ENCODE data around the gene TAF4B. TPM values are rescaled to one million over a fixed set of nuclear protein-coding genes. Genes with fewer than 3 reads are reported as not detected.

The TAF4B gene
- total RNA-seq, 1 donor from 2014 or later = 3.7 TPM

- no peaks in the 10 kb centered on the region for H3K4me1 ChIP-seq (ENCODE audit: control insufficient read depth in 3 of 3, insufficient read depth in 3 of 3, low read length in 3 of 3)
- H3K27ac ChIP-seq (ENCODE audit: low read depth, low read length) = no peak overlapping the region
- H3K36me3 ChIP-seq (ENCODE audit: control insufficient read depth in 3 of 3, insufficient read depth in 3 of 3, low read length in 3 of 3) = no peaks in the 10 kb centered on the region
- H3K9ac ChIP-seq (ENCODE audit: low read depth in 1 of 3, low read length in 3 of 3) = no peak overlapping the region
- H3K4me3 ChIP-seq (ENCODE audit: low read length in 3 of 3) = no peak overlapping the region
- H3K9me3 ChIP-seq (ENCODE audit: control insufficient read depth in 3 of 3, low read length in 3 of 3) = no peaks in the 10 kb centered on the region
- no peaks in the 10 kb centered on the region for H3K27me3 ChIP-seq (ENCODE audit: control insufficient read depth in 3 of 3, insufficient read depth in 3 of 3, low read length in 3 of 3)
These were observed 170.8 kb downstream of the TAF4B start for GRCh38 chr18:26397019-26397418.

- no peaks in the 10 kb centered on the region for H3K36me3 ChIP-seq (ENCODE audit: control insufficient read depth in 3 of 3, insufficient read depth in 3 of 3, low read length in 3 of 3)
- no peaks in the 10 kb centered on the region for H3K4me1 ChIP-seq (ENCODE audit: control insufficient read depth in 3 of 3, insufficient read depth in 3 of 3, low read length in 3 of 3)
- no peak overlapping the region for H3K9ac ChIP-seq (ENCODE audit: low read depth in 1 of 3, low read length in 3 of 3)
- H3K27ac ChIP-seq (ENCODE audit: low read depth, low read length) = no peak overlapping the region
- H3K27me3 ChIP-seq (ENCODE audit: control insufficient read depth in 3 of 3, insufficient read depth in 3 of 3, low read length in 3 of 3) = no peaks in the 10 kb centered on the region
- no peaks in the 10 kb centered on the region for H3K9me3 ChIP-seq (ENCODE audit: control insufficient read depth in 3 of 3, low read length in 3 of 3)
- no peak overlapping the region for H3K4me3 ChIP-seq (ENCODE audit: low read length in 3 of 3)
These were observed 177.2 kb downstream of the TAF4B start for GRCh38 chr18:26403491-26403890.

- Histone ChIP-seq H3K36me3 (ENCODE audit: control insufficient read depth in 3 of 3, insufficient read depth in 3 of 3, low read length in 3 of 3) (no peaks in the 10 kb centered on the region), H3K27ac (ENCODE audit: low read depth, low read length) (no peak overlapping the region), H3K27me3 (ENCODE audit: control insufficient read depth in 3 of 3, insufficient read depth in 3 of 3, low read length in 3 of 3) (no peaks in the 10 kb centered on the region), H3K4me3 (ENCODE audit: low read length in 3 of 3) (no peak overlapping the region), H3K9me3 (ENCODE audit: control insufficient read depth in 3 of 3, low read length in 3 of 3) (no peaks in the 10 kb centered on the region), H3K9ac (ENCODE audit: low read depth in 1 of 3, low read length in 3 of 3) (no peak overlapping the region), H3K4me1 (ENCODE audit: control insufficient read depth in 3 of 3, insufficient read depth in 3 of 3, low read length in 3 of 3) (no peaks in the 10 kb centered on the region)
These were observed 179.1 kb downstream of the TAF4B start for GRCh38 chr18:26405190-26405801.

- Histone ChIP-seq H3K4me1 (ENCODE audit: control insufficient read depth in 3 of 3, insufficient read depth in 3 of 3, low read length in 3 of 3) (no peaks in the 10 kb centered on the region), H3K27me3 (ENCODE audit: control insufficient read depth in 3 of 3, insufficient read depth in 3 of 3, low read length in 3 of 3) (no peaks in the 10 kb centered on the region), H3K36me3 (ENCODE audit: control insufficient read depth in 3 of 3, insufficient read depth in 3 of 3, low read length in 3 of 3) (no peaks in the 10 kb centered on the region), H3K9me3 (ENCODE audit: control insufficient read depth in 3 of 3, low read length in 3 of 3) (no peaks in the 10 kb centered on the region), H3K27ac (ENCODE audit: low read depth, low read length) (no peak overlapping the region), H3K4me3 (ENCODE audit: low read length in 3 of 3) (no peak overlapping the region), H3K9ac (ENCODE audit: low read depth in 1 of 3, low read length in 3 of 3) (no peak overlapping the region)
These were observed 180.1 kb downstream of the TAF4B start for GRCh38 chr18:26406324-26406723.

- no peak overlapping the region for H3K4me3 ChIP-seq (ENCODE audit: low read length in 3 of 3)
- H3K27ac ChIP-seq (ENCODE audit: low read depth, low read length) = no peak overlapping the region
- no peaks in the 10 kb centered on the region for H3K9me3 ChIP-seq (ENCODE audit: control insufficient read depth in 3 of 3, low read length in 3 of 3)
- no peaks in the 10 kb centered on the region for H3K27me3 ChIP-seq (ENCODE audit: control insufficient read depth in 3 of 3, insufficient read depth in 3 of 3, low read length in 3 of 3)
- no peaks in the 10 kb centered on the region for H3K36me3 ChIP-seq (ENCODE audit: control insufficient read depth in 3 of 3, insufficient read depth in 3 of 3, low read length in 3 of 3)
- no peak overlapping the region for H3K9ac ChIP-seq (ENCODE audit: low read depth in 1 of 3, low read length in 3 of 3)
- no peaks in the 10 kb centered on the region for H3K4me1 ChIP-seq (ENCODE audit: control insufficient read depth in 3 of 3, insufficient read depth in 3 of 3, low read length in 3 of 3)
These were observed 180.7 kb downstream of the TAF4B start for GRCh38 chr18:26406854-26407517.

- Histone ChIP-seq H3K9me3 (ENCODE audit: control insufficient read depth in 3 of 3, low read length in 3 of 3) (no peaks in the 10 kb centered on the region), H3K4me1 (ENCODE audit: control insufficient read depth in 3 of 3, insufficient read depth in 3 of 3, low read length in 3 of 3) (no peaks in the 10 kb centered on the region), H3K4me3 (ENCODE audit: low read length in 3 of 3) (no peak overlapping the region), H3K27ac (ENCODE audit: low read depth, low read length) (no peak overlapping the region), H3K36me3 (ENCODE audit: control insufficient read depth in 3 of 3, insufficient read depth in 3 of 3, low read length in 3 of 3) (no peaks in the 10 kb centered on the region), H3K9ac (ENCODE audit: low read depth in 1 of 3, low read length in 3 of 3) (no peak overlapping the region), H3K27me3 (ENCODE audit: control insufficient read depth in 3 of 3, insufficient read depth in 3 of 3, low read length in 3 of 3) (no peaks in the 10 kb centered on the region)
These were observed 181.7 kb downstream of the TAF4B start for GRCh38 chr18:26407736-26408601.

GRCh38 chr18:26409091-26409490 lies 182.8 kb downstream of the TAF4B start:
- Histone ChIP-seq H3K9me3 (ENCODE audit: control insufficient read depth in 3 of 3, low read length in 3 of 3) (no peaks in the 10 kb centered on the region), H3K36me3 (ENCODE audit: control insufficient read depth in 3 of 3, insufficient read depth in 3 of 3, low read length in 3 of 3) (no peaks in the 10 kb centered on the region), H3K27me3 (ENCODE audit: control insufficient read depth in 3 of 3, insufficient read depth in 3 of 3, low read length in 3 of 3) (no peaks in the 10 kb centered on the region), H3K9ac (ENCODE audit: low read depth in 1 of 3, low read length in 3 of 3) (no peak overlapping the region), H3K4me3 (ENCODE audit: low read length in 3 of 3) (no peak overlapping the region), H3K4me1 (ENCODE audit: control insufficient read depth in 3 of 3, insufficient read depth in 3 of 3, low read length in 3 of 3) (no peaks in the 10 kb centered on the region), H3K27ac (ENCODE audit: low read depth, low read length) (no peak overlapping the region)

- no peak overlapping the region for H3K4me3 ChIP-seq (ENCODE audit: low read length in 3 of 3)
- no peaks in the 10 kb centered on the region for H3K36me3 ChIP-seq (ENCODE audit: control insufficient read depth in 3 of 3, insufficient read depth in 3 of 3, low read length in 3 of 3)
- H3K9me3 ChIP-seq (ENCODE audit: control insufficient read depth in 3 of 3, low read length in 3 of 3) = no peaks in the 10 kb centered on the region
- H3K9ac ChIP-seq (ENCODE audit: low read depth in 1 of 3, low read length in 3 of 3) = no peak overlapping the region
- H3K4me1 ChIP-seq (ENCODE audit: control insufficient read depth in 3 of 3, insufficient read depth in 3 of 3, low read length in 3 of 3) = no peaks in the 10 kb centered on the region
- no peaks in the 10 kb centered on the region for H3K27me3 ChIP-seq (ENCODE audit: control insufficient read depth in 3 of 3, insufficient read depth in 3 of 3, low read length in 3 of 3)
- no peak overlapping the region for H3K27ac ChIP-seq (ENCODE audit: low read depth, low read length)
These were observed 188.7 kb downstream of the TAF4B start for GRCh38 chr18:26414901-26415440.

- Histone ChIP-seq H3K4me3 (ENCODE audit: low read length in 3 of 3) (no peak overlapping the region), H3K4me1 (ENCODE audit: control insufficient read depth in 3 of 3, insufficient read depth in 3 of 3, low read length in 3 of 3) (no peaks in the 10 kb centered on the region), H3K27ac (ENCODE audit: low read depth, low read length) (no peak overlapping the region), H3K9me3 (ENCODE audit: control insufficient read depth in 3 of 3, low read length in 3 of 3) (no peaks in the 10 kb centered on the region), H3K27me3 (ENCODE audit: control insufficient read depth in 3 of 3, insufficient read depth in 3 of 3, low read length in 3 of 3) (no peaks in the 10 kb centered on the region), H3K9ac (ENCODE audit: low read depth in 1 of 3, low read length in 3 of 3) (no peak overlapping the region), H3K36me3 (ENCODE audit: control insufficient read depth in 3 of 3, insufficient read depth in 3 of 3, low read length in 3 of 3) (no peaks in the 10 kb centered on the region)
These were observed 189.4 kb downstream of the TAF4B start for GRCh38 chr18:26415631-26416030.

GRCh38 chr18:26416652-26417150 lies 190.5 kb downstream of the TAF4B start:
- no peaks in the 10 kb centered on the region for H3K27me3 ChIP-seq (ENCODE audit: control insufficient read depth in 3 of 3, insufficient read depth in 3 of 3, low read length in 3 of 3)
- H3K9me3 ChIP-seq (ENCODE audit: control insufficient read depth in 3 of 3, low read length in 3 of 3) = no peaks in the 10 kb centered on the region
- no peak overlapping the region for H3K27ac ChIP-seq (ENCODE audit: low read depth, low read length)
- H3K36me3 ChIP-seq (ENCODE audit: control insufficient read depth in 3 of 3, insufficient read depth in 3 of 3, low read length in 3 of 3) = no peaks in the 10 kb centered on the region
- no peaks in the 10 kb centered on the region for H3K4me1 ChIP-seq (ENCODE audit: control insufficient read depth in 3 of 3, insufficient read depth in 3 of 3, low read length in 3 of 3)
- no peak overlapping the region for H3K4me3 ChIP-seq (ENCODE audit: low read length in 3 of 3)
- H3K9ac ChIP-seq (ENCODE audit: low read depth in 1 of 3, low read length in 3 of 3) = no peak overlapping the region
